Activated T-cell treated with anti-CD3 and anti-CD28 coated beads, Interleukin-2, amount 50 U/mL, for 24 hours (primary cell): ENCODE data around the gene POU3F2.

ENCODE experiments used
- DNase-seq: peaks from one replicate; pipeline ENCODE4 v3.0.0-alpha.2; 2020
- H3K27ac Mint-ChIP-seq: 2 replicates; pipeline ENCODE4 v1.8.0; 2020; ENCODE audit warnings: mild to moderate bottlenecking, mixed read lengths
- H3K27me3 Mint-ChIP-seq: 2 replicates; pipeline ENCODE4 v1.8.0; 2020; ENCODE audit warnings: mixed read lengths
- H3K36me3 Mint-ChIP-seq: 2 replicates; pipeline ENCODE4 v1.8.0; 2020; ENCODE audit warnings: low read depth, mixed read lengths
- H3K4me1 Mint-ChIP-seq: 2 replicates; pipeline ENCODE4 v1.8.0; 2020; ENCODE audit warnings: low read depth, mixed read lengths
- H3K4me3 Mint-ChIP-seq: 2 replicates; pipeline ENCODE4 v1.8.0; 2020; ENCODE audit warnings: mild to moderate bottlenecking, moderate library complexity, mixed read lengths
- H3K9me3 Mint-ChIP-seq: 2 replicates; pipeline ENCODE4 v1.8.0; 2020; ENCODE audit warnings: mixed read lengths

POU3F2 gene

DNA sequence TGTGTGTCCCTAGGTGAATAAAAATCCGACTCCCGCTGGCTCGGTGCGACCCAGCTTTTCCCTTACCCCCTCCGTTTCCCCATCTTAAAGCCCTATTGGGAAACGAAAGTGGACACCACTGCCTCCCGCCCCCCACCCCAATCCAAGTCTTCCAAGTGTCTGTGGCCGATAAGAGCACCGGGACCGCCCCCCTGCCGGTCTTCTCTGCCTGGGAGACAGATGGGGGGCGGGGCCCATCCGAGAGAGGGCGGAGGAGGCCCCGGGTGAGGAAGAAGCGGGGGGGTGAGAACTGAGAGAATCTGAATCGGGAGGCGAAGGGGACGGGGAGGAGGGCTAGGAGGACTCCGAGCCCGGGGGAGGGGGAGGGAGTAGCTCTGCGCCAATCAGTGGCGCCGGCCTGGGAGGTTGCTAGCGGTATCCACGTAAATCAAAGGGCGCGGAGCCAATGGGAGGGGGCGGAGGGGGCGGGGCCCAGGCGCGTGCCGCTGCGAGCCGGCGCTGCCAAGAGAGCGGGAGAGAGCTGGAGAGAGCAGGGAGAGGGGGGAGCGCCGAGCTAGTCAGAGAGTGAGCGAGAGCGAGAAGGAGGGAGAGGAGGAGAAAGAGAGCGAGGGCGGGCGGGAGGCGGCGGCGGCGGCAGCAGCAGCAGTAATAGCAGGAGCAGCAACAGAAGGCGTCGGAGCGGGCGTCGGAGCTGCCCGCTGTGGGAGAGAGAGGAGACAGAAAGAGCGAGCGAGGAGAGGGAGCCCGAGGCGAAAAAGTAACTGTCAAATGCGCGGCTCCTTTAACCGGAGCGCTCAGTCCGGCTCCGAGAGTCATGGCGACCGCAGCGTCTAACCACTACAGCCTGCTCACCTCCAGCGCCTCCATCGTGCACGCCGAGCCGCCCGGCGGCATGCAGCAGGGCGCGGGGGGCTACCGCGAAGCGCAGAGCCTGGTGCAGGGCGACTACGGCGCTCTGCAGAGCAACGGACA, at the start of gene POU3F2:
TSS of gene POU3F2 (plus strand) at position 515 of the 972 bp plus-strand sequence. CDS start at position 815, 300 bp downstream.
- DNase-seq, result peak; percentile 76
- Mint-ChIP-seq H3K9me3 (no peaks in the 10 kb centered on the region), H3K4me1 (peaks cover 43% of the 10 kb centered on the region), H3K27me3 (peaks cover 88% of the 10 kb centered on the region), H3K27ac (peak within 1 kb of the TSS; percentile 50), H3K4me3 (peak within 1 kb of the TSS; percentile 70), H3K36me3 (no peaks in the 10 kb centered on the region)

DNA sequence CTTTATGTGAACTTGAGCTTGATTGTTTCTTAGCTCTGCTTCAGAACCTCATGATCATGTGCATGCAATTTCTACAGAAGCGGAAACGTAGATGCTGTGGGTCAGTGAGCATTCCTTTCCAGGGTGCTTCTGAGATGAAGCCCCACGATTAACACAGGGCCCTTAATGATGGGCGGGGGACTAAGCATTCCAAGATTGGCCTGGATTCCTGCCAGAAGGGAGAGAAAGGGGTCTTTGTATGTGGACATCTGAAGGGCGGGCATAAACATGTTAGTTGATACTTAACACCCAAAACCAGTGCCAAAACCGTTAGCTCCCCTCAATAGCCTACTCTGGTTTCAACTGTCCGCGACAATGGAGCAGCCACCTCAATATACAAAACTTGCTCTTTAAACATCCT, 46.9 kb upstream of the POU3F2 start:
- no peaks in the 10 kb centered on the region for H3K9me3 Mint-ChIP-seq
- DNase-seq, result no peak
- no peak overlapping the region for H3K4me3 Mint-ChIP-seq
- no peaks in the 10 kb centered on the region for H3K36me3 Mint-ChIP-seq
- H3K27ac Mint-ChIP-seq, result no peak overlapping the region
- peaks cover 54% of the 10 kb centered on the region for H3K27me3 Mint-ChIP-seq
- H3K4me1 Mint-ChIP-seq, result no peaks in the 10 kb centered on the region

DNA sequence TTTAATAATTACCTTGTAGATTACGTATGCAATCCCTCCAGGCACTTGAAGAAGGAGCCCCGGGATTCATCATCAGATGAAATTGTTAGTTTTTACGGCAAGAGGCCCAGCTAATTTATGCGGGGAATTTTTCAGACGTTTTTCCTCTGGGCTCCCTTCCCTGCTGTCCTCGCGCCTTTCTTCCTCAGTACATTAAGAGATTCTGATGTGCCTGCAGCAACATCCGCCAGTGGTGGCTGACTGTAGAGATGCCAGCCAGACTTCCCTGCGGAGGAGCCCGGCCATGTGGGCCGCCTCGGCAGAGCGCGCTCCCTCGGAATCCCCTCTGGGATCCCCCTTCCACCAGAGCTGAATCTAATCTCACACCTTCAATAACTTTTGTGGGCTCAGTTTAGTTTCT, 46.4 kb upstream of the POU3F2 start:
- no peak for DNase-seq
- H3K27ac Mint-ChIP-seq, result no peak overlapping the region
- no peaks in the 10 kb centered on the region for H3K9me3 Mint-ChIP-seq
- H3K4me3 Mint-ChIP-seq, result no peak overlapping the region
- no peaks in the 10 kb centered on the region for H3K36me3 Mint-ChIP-seq
- no peaks in the 10 kb centered on the region for H3K4me1 Mint-ChIP-seq
- peaks cover 51% of the 10 kb centered on the region for H3K27me3 Mint-ChIP-seq

DNA sequence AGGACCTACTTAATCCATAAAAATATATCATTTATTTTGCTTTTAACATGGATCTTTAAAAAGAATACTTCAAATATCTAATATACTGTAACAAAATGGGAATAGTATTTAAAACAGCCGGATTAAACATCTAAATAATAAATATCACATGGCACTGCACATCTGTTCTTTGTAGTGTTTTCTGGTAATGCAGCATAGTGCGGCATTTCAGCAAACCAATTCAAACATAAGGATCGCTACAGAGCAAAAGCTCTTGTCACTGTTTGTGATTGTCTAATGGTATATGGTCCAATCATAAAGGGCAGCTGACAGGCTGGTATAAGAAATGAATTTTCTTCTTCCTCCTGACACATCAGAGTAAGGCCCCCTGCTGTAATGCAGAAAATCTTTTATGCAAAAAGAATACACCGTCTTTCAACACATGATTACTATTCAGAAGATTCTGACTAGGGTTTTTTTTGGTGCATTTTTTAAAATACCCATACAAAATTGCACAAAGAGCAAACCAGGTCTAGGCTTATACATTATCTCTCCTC, 40.0 kb upstream of the POU3F2 start:
- Mint-ChIP-seq H3K4me1 (no peaks in the 10 kb centered on the region), H3K9me3 (no peaks in the 10 kb centered on the region), H3K36me3 (no peaks in the 10 kb centered on the region), H3K27me3 (peaks cover 41% of the 10 kb centered on the region), H3K27ac (no peak overlapping the region), H3K4me3 (no peak overlapping the region)
- DNase-seq, result no peak

DNA sequence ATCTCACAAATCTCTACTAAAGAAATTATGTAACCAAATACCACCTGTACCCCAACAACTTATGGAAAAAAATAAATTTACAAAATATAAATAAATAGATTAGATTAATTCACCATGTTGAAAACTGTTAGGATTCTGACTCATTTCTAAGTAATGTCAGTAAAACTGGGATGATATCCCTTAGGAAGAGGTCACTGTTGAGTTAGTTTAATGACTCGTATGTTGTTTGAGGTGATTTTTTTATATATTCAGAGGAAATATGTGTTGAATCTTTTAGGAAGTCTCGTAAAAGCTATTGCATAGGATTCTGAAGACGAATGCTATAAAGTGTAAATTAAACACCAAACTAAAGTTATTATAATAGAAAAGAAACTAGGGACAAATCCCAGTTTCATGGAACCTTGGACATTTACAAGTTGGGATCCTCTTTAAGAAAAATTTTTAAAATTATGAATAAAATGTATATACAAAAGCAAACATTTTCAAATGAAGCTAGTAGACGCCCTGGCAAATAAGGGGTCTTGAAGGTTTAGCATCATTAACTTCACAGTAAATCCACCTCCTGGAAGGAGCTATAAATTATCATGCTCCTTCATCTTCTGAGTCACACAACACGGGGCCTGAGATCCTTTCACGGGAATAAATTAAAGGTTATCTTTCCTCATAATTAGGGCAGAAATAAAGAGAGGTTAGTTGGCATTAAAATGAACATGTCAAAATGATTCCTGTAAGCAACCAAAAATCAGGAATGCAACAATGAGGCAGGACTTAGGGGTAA, 37.0 kb upstream of the POU3F2 start:
- H3K27ac Mint-ChIP-seq, result no peak overlapping the region
- no peaks in the 10 kb centered on the region for H3K36me3 Mint-ChIP-seq

DNA sequence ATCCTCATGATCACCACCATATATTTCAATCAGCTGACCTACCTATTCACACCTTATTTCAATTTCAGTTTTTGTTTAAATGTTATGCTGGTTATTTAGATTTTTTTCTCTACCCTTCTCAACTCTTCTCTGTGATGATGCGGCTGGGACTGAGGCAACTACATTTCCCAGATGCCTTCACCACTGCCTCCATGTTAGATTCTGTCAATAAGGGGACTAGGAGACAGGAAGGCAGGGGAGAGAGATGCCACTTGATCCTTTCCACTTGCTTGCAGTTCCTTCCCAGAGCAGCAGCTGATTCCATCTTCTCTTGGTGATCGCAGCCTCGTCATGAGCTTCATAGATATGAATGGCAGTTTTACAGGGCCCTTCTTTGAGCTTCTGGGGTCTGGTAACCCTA, 33.5 kb upstream of the POU3F2 start:
- H3K4me1 Mint-ChIP-seq, result no peaks in the 10 kb centered on the region
- no peak for DNase-seq
- no peaks in the 10 kb centered on the region for H3K9me3 Mint-ChIP-seq
- H3K27me3 Mint-ChIP-seq, result peaks cover 33% of the 10 kb centered on the region
- H3K4me3 Mint-ChIP-seq, result no peak overlapping the region
- H3K36me3 Mint-ChIP-seq, result no peaks in the 10 kb centered on the region
- H3K27ac Mint-ChIP-seq, result no peak overlapping the region

More for the DNA sequence above, 37.0 kb upstream of the POU3F2 start:
- no peaks in the 10 kb centered on the region for H3K4me1 Mint-ChIP-seq
- DNase-seq, result no peak
- peaks cover 28% of the 10 kb centered on the region for H3K27me3 Mint-ChIP-seq
- no peaks in the 10 kb centered on the region for H3K9me3 Mint-ChIP-seq
- no peak overlapping the region for H3K4me3 Mint-ChIP-seq

DNA sequence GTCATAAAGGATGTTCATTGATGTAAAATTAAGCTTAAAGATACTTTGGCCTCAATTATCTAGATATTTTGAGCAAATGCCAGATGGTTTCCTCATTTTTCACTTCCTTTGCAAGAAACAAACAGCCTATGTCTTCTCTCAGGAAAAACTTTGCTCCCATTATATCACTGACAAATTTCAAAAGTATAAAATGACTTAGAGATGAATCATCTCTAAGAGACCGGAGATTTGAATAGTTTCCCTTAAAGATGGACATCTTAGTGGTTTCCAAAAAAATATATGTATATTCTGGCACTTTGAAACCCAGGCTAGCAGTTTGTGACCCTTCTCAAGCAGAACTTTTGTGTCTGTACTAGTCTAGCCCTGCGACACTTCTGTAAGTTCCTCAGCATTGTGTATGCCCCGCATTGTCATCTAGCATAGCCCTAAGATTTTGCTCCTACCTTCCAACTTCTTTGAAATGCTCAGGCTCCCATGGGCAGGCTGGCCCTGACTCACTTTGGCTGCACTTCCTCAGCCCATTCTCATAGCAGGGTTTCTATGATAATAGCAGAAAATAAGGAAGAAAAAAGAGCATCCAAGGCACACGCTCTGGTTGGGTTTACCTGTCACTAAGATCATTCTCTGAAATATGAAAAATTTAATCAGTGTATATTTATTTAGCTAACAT, 25.7 kb upstream of the POU3F2 start:
- H3K9me3 Mint-ChIP-seq, result no peaks in the 10 kb centered on the region
- no peaks in the 10 kb centered on the region for H3K4me1 Mint-ChIP-seq
- H3K36me3 Mint-ChIP-seq, result no peaks in the 10 kb centered on the region
- no peak for DNase-seq
- H3K4me3 Mint-ChIP-seq, result no peak overlapping the region
- H3K27ac Mint-ChIP-seq, result no peak overlapping the region
- peaks cover 27% of the 10 kb centered on the region for H3K27me3 Mint-ChIP-seq

DNA sequence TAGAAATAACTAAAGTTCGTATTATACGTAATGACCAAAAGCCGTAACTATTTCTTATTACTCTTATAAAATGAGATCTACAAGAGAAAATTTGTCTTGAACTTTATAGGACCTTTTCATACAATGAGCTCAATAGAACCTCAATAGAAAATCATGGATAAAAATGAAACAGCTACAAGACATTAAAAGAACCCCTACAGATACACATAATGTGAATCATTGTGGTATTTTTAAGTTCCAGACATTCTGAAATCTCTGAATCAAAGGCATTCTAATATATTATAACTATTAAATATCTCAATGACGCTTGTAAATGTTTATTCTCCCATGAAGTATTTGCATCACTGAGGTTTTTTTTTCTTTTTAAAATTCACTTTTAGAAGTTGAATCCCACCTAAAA, 22.2 kb upstream of the POU3F2 start:
- no peak overlapping the region for H3K27ac Mint-ChIP-seq
- peaks cover 28% of the 10 kb centered on the region for H3K27me3 Mint-ChIP-seq
- no peak for DNase-seq
- no peaks in the 10 kb centered on the region for H3K4me1 Mint-ChIP-seq
- H3K36me3 Mint-ChIP-seq, result no peaks in the 10 kb centered on the region
- H3K4me3 Mint-ChIP-seq, result no peak overlapping the region
- no peaks in the 10 kb centered on the region for H3K9me3 Mint-ChIP-seq

DNA sequence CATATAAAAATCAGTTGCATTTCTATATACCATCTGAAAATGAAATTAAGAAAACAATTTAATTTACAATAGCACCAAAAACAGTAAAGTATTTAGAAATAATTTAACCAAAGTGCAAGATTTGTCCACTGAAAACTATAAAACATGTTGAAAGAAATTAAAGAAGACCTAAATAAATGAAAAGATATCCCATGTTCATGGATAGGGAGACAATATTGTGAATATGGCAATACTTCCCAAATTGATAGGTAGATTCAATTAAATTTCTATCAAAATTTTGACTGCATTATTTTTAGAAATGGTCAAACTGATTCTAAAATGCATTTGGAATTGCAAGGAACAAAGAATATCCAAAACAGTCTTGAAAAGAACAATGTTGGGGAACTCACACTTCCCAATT, 17.6 kb upstream of the POU3F2 start:
- H3K27ac Mint-ChIP-seq, result no peak overlapping the region
- H3K27me3 Mint-ChIP-seq, result peaks cover 55% of the 10 kb centered on the region
- H3K4me3 Mint-ChIP-seq, result no peak overlapping the region
- H3K9me3 Mint-ChIP-seq, result no peaks in the 10 kb centered on the region
- H3K4me1 Mint-ChIP-seq, result no peaks in the 10 kb centered on the region
- H3K36me3 Mint-ChIP-seq, result no peaks in the 10 kb centered on the region
- DNase-seq, result no peak

DNA sequence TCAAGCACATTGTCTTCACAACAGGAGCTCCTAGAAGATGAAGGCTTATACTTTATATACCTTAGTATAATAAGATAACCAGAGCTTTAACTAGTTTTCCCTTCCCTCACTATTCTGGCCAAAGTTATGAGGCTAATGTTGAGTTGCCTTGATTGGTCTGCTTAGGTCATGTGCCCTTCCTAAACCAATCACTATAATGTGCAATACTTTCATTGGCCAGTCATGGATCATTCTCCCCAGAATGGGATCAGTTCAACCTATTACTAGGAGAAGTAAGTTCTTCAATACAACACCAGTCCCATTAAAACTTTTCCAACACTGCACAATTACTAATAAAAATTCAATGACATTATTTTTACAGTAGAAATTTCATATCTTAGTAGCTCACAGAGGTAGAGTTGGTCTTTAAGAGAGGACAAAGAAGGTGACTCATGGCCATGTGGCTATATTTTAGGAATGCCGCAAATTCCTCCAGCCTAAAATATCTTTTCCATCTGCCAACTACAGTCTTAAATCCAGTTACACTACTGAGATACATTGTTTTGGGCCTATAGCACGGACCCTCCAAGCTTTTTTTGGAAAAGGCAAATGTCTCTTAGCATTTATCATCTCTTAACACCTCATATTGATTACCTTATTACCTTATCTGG, 12.5 kb upstream of the POU3F2 start:
- H3K9me3 Mint-ChIP-seq, result no peaks in the 10 kb centered on the region
- DNase-seq, result no peak
- no peak overlapping the region for H3K4me3 Mint-ChIP-seq
- no peak overlapping the region for H3K27ac Mint-ChIP-seq
- H3K4me1 Mint-ChIP-seq, result peaks cover 21% of the 10 kb centered on the region
- H3K36me3 Mint-ChIP-seq, result no peaks in the 10 kb centered on the region
- H3K27me3 Mint-ChIP-seq, result peaks cover 83% of the 10 kb centered on the region

DNA sequence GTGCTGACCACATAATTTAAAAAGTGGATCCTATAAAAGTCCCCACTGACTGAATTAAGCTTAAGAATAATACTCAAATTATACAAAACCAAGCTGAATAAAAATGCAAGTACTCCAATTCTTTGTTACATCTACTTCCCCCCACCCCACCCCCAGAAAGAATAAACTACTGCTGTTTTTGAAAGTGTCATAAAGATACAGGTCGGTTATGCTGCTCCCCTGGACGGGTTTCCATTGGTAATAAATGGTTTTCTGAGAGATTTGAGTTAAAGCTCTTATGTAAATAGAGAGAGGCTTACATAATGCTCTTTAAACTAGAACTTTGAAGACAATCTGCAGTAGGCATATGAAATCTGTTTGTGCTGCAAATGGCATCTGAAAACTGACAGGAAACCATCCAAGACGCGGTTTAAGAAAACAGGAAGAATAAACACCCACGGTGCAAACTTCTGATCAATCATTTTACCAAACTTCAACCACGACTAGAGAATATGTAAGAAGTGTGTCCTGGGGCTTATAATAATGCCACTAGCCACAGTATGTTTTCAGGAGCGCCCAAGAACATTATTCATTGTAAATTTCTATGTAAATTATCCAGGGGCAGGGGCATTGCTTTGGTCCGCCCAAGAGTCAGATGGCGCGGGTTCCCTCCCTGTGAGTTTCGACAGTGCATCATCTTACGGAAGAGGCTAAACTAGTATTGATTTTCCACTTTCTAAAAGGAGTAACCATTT, 10.8 kb upstream of the POU3F2 start:
- Mint-ChIP-seq H3K36me3 (no peaks in the 10 kb centered on the region), H3K9me3 (no peaks in the 10 kb centered on the region), H3K27me3 (peaks cover 87% of the 10 kb centered on the region), H3K4me1 (peaks cover 27% of the 10 kb centered on the region), H3K27ac (no peak overlapping the region), H3K4me3 (peak overlapping the region; percentile 46)
- DNase-seq, result no peak

DNA sequence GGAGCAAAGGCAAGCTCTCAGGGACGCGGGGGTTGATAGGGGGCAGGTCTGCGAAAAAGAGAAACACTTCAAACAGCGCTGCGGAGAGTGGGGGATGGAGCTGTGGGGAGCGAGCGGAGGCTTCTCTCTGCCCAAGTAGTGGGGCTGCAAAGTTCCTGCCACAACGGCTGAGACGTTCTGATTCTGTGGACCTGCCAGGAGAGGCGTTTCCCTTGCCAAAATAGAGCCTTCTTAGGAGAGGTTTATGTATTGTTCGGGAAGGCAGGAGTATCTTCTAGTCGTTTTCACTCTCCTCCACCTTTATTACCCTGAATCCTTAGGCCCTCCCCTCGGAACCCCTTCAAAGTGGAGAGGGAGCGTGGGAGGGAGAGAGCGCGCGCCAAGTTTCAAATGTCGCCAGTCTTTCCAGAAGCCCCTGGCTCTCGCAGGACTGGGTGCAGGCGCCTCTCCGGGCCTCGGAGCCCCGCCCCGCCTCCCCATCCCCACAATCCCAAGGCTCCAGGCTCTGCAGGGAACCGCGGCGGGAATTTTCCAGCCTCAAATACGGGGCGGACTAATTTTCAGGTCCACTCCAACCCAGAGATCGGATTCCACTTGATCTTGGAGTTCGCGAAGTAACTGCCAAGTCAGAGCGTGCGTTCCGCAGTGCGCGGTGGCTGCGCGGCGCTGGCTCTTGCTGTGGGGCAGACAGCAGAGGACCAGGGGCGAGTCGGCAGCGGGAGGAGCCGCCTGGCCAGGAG, 10.0 kb upstream of the POU3F2 start:
- Mint-ChIP-seq H3K9me3 (no peaks in the 10 kb centered on the region), H3K4me3 (peak overlapping the region; percentile 46), H3K27me3 (peaks cover 87% of the 10 kb centered on the region), H3K4me1 (peaks cover 32% of the 10 kb centered on the region), H3K27ac (no peak overlapping the region), H3K36me3 (no peaks in the 10 kb centered on the region)
- peak; percentile 36 for DNase-seq
